H54 (cell line): Measurements from ENCODE around the gene ASXL1.

Experiments
- DNase-seq: peaks from one replicate; pipeline ENCODE4 v3.0.0; 2011; ENCODE audit warnings: low spot score, mixed read lengths; ENCODE audit not compliant: insufficient read length
- FAIRE-seq: peaks from 3 replicates; lab custom pipeline; 2011; peaks lifted over from hg19 to GRCh38; lab: Jason Lieb, UNC
- POLR2A ChIP-seq: IDR thresholded peaks from 2 replicates; pipeline ENCODE4 v1.6.1; 2011; ENCODE audit warnings: low read depth, mild to moderate bottlenecking, low read length

ASXL1 gene

GRCh38 chr20:32466739-32467505 lies 108.8 kb downstream of the ASXL1 start:
- no peak for DNase-seq
- TF ChIP-seq POLR2A, result no peak
- no peak for FAIRE-seq

- DNase-seq, result no peak
- FAIRE-seq, result no peak
- no peak for TF ChIP-seq POLR2A
Measured at GRCh38 chr20:32467506-32468312, 109.6 kb downstream of the ASXL1 start.

- TF ChIP-seq POLR2A, result no peak
- FAIRE-seq, result no peak
- no peak for DNase-seq
Measured at GRCh38 chr20:32468313-32468640, 110.1 kb downstream of the ASXL1 start.

- DNase-seq (no peak), FAIRE-seq (no peak)
Measured at GRCh38 chr20:32468860-32469259, 110.7 kb downstream of the ASXL1 start.

GRCh38 chr20:32470025-32470861 lies 112.1 kb downstream of the ASXL1 start:
- no peak for DNase-seq
- no peak for TF ChIP-seq POLR2A
- FAIRE-seq, result no peak

More at GRCh38 chr20:32468860-32469259, 110.7 kb downstream of the ASXL1 start:
- no peak for TF ChIP-seq POLR2A

GRCh38 chr20:32470940-32471339 lies 112.8 kb downstream of the ASXL1 start:
- TF ChIP-seq POLR2A, result no peak
- FAIRE-seq (no peak), DNase-seq (no peak)

GRCh38 chr20:32472581-32473207 lies 114.6 kb downstream of the ASXL1 start:
- TF ChIP-seq POLR2A, result no peak
- DNase-seq (no peak), FAIRE-seq (no peak)

GRCh38 chr20:32473231-32474008 lies 115.3 kb downstream of the ASXL1 start:
- no peak for FAIRE-seq
- no peak for DNase-seq
- TF ChIP-seq POLR2A, result no peak

- DNase-seq, result no peak
- TF ChIP-seq POLR2A, result no peak
- no peak for FAIRE-seq
Measured at GRCh38 chr20:32474009-32474716, 116.0 kb downstream of the ASXL1 start.

GRCh38 chr20:32474717-32474966 lies 116.5 kb downstream of the ASXL1 start:
- FAIRE-seq (no peak), DNase-seq (no peak)
- no peak for TF ChIP-seq POLR2A

GRCh38 chr20:32474967-32475811 lies 117.1 kb downstream of the ASXL1 start:
- FAIRE-seq, result no peak
- TF ChIP-seq POLR2A, result peak; percentile 40
- peak; percentile 98 for DNase-seq
